Activated naive CD8-positive, alpha-beta T cell treated with anti-CD3 and anti-CD28 coated beads, Interleukin-2, amount 50 U/mL, for 24 hours (primary cell): ENCODE results near the gene CFAP97.
"Not testable (repeated sequence)": the region's sequence is repeated elsewhere in the genome, so short reads cannot be mapped to it uniquely, and the experiment has no call there.

ENCODE experiments used
- ATAC-seq: fragments of 150-1000 bp; cut with Tn5 transposase; one replicate; pipeline ENCODE4 v1.10.0; 2021
- DNase-seq: peaks from one replicate; pipeline ENCODE4 v3.0.0; 2021
- H3K27ac Mint-ChIP-seq: one replicate; pipeline ENCODE4 v1.8.0; 2021; ENCODE audit warnings: mild to moderate bottlenecking, mixed read lengths
- H3K27me3 Mint-ChIP-seq: one replicate; pipeline ENCODE4 v1.8.0; 2021; ENCODE audit warnings: mixed read lengths
- H3K36me3 Mint-ChIP-seq: one replicate; pipeline ENCODE4 v1.8.0; 2021; ENCODE audit warnings: low read depth, mixed read lengths
- H3K4me1 Mint-ChIP-seq: one replicate; pipeline ENCODE4 v1.8.0; 2021; ENCODE audit warnings: mixed read lengths
- H3K4me3 Mint-ChIP-seq: one replicate; pipeline ENCODE4 v1.8.0; 2021; ENCODE audit warnings: mild to moderate bottlenecking, moderate library complexity, mixed read lengths
- H3K9me3 Mint-ChIP-seq: one replicate; pipeline ENCODE4 v1.8.0; 2021; ENCODE audit warnings: mixed read lengths

Gene CFAP97

GRCh38 chr4:185203486-185204237, at the start of gene CFAP97:
Gene CFAP97 (minus strand): TSS chr4:185204000. CDS start chr4:185191196, 12,804 bp downstream.
- Mint-ChIP-seq H3K27ac (peak within 1 kb of the TSS; percentile 95), H3K9me3 (no peaks in the 10 kb centered on the region), H3K27me3 (no peaks in the 10 kb centered on the region), H3K4me3 (peak within 1 kb of the TSS; percentile 90), H3K4me1 (peaks cover 38% of the 10 kb centered on the region), H3K36me3 (peaks cover 12% of the 10 kb centered on the region)
- peak; percentile 88 for ATAC-seq
- peak; percentile 76 for DNase-seq

GRCh38 chr4:185249105-185249504, 45.3 kb upstream of the CFAP97 start:
- no peak overlapping the region for H3K4me3 Mint-ChIP-seq
- no peak for ATAC-seq
- peaks cover 27% of the 10 kb centered on the region for H3K36me3 Mint-ChIP-seq
- DNase-seq, result no peak
- peaks cover 29% of the 10 kb centered on the region for H3K4me1 Mint-ChIP-seq
- H3K27me3 Mint-ChIP-seq, result no peaks in the 10 kb centered on the region
- no peaks in the 10 kb centered on the region for H3K9me3 Mint-ChIP-seq
- H3K27ac Mint-ChIP-seq, result no peak overlapping the region

- peaks cover 27% of the 10 kb centered on the region for H3K36me3 Mint-ChIP-seq
- H3K27me3 Mint-ChIP-seq, result no peaks in the 10 kb centered on the region
- ATAC-seq (no peak), DNase-seq (no peak)
- no peaks in the 10 kb centered on the region for H3K9me3 Mint-ChIP-seq
- H3K27ac Mint-ChIP-seq, result no peak overlapping the region
- H3K4me3 Mint-ChIP-seq, result no peak overlapping the region
- H3K4me1 Mint-ChIP-seq, result peaks cover 30% of the 10 kb centered on the region
These were observed 44.7 kb upstream of the CFAP97 start for GRCh38 chr4:185248393-185249039.

GRCh38 chr4:185247151-185247550, 43.4 kb upstream of the CFAP97 start:
- peaks cover 35% of the 10 kb centered on the region for H3K4me1 Mint-ChIP-seq
- no peaks in the 10 kb centered on the region for H3K27me3 Mint-ChIP-seq
- no peak overlapping the region for H3K4me3 Mint-ChIP-seq
- ATAC-seq (peak; percentile 78), DNase-seq (no peak)
- peak overlapping the region; percentile 55 for H3K27ac Mint-ChIP-seq
- no peaks in the 10 kb centered on the region for H3K9me3 Mint-ChIP-seq
- H3K36me3 Mint-ChIP-seq, result peaks cover 25% of the 10 kb centered on the region

- H3K9me3 Mint-ChIP-seq, result no peaks in the 10 kb centered on the region
- peaks cover 25% of the 10 kb centered on the region for H3K36me3 Mint-ChIP-seq
- DNase-seq, result no peak
- H3K27me3 Mint-ChIP-seq, result no peaks in the 10 kb centered on the region
- H3K27ac Mint-ChIP-seq, result peak overlapping the region; percentile 29
- H3K4me1 Mint-ChIP-seq, result peaks cover 30% of the 10 kb centered on the region
- H3K4me3 Mint-ChIP-seq, result no peak overlapping the region
- no peak for ATAC-seq
These were observed 42.7 kb upstream of the CFAP97 start for GRCh38 chr4:185246453-185246852.

GRCh38 chr4:185244763-185245162, 41.0 kb upstream of the CFAP97 start:
- no peaks in the 10 kb centered on the region for H3K27me3 Mint-ChIP-seq
- H3K4me1 Mint-ChIP-seq, result peaks cover 26% of the 10 kb centered on the region
- H3K9me3 Mint-ChIP-seq, result no peaks in the 10 kb centered on the region
- no peak overlapping the region for H3K4me3 Mint-ChIP-seq
- DNase-seq (no peak), ATAC-seq (no peak)
- no peak overlapping the region for H3K27ac Mint-ChIP-seq
- peaks cover 17% of the 10 kb centered on the region for H3K36me3 Mint-ChIP-seq

GRCh38 chr4:185243879-185244278, 40.1 kb upstream of the CFAP97 start:
- no peak overlapping the region for H3K27ac Mint-ChIP-seq
- H3K4me1 Mint-ChIP-seq, result peaks cover 25% of the 10 kb centered on the region
- ATAC-seq (no peak), DNase-seq (no peak)
- peaks cover 12% of the 10 kb centered on the region for H3K36me3 Mint-ChIP-seq
- H3K9me3 Mint-ChIP-seq, result no peaks in the 10 kb centered on the region
- no peak overlapping the region for H3K4me3 Mint-ChIP-seq
- no peaks in the 10 kb centered on the region for H3K27me3 Mint-ChIP-seq

GRCh38 chr4:185242749-185243533, 39.1 kb upstream of the CFAP97 start:
- H3K9me3 Mint-ChIP-seq, result peaks cover 8% of the 10 kb centered on the region
- H3K4me3 Mint-ChIP-seq, result no peak overlapping the region
- H3K27ac Mint-ChIP-seq, result no peak overlapping the region
- DNase-seq (no peak), ATAC-seq (no peak)
- peaks cover 30% of the 10 kb centered on the region for H3K4me1 Mint-ChIP-seq
- peaks cover 13% of the 10 kb centered on the region for H3K36me3 Mint-ChIP-seq
- H3K27me3 Mint-ChIP-seq, result no peaks in the 10 kb centered on the region

- H3K9me3 Mint-ChIP-seq, H3K4me3 Mint-ChIP-seq, ATAC-seq, H3K27ac Mint-ChIP-seq, DNase-seq, H3K27me3 Mint-ChIP-seq, H3K36me3 Mint-ChIP-seq: not testable (repeated sequence)
- peaks cover 21% of the 10 kb centered on the region for H3K4me1 Mint-ChIP-seq
These were observed 36.7 kb upstream of the CFAP97 start for GRCh38 chr4:185240486-185240885.

GRCh38 chr4:185238750-185239149, 35.0 kb upstream of the CFAP97 start:
- peaks cover 10% of the 10 kb centered on the region for H3K36me3 Mint-ChIP-seq
- H3K4me1 Mint-ChIP-seq, result peaks cover 21% of the 10 kb centered on the region
- no peaks in the 10 kb centered on the region for H3K27me3 Mint-ChIP-seq
- DNase-seq (no peak), ATAC-seq (no peak)
- H3K9me3 Mint-ChIP-seq, result peaks cover 8% of the 10 kb centered on the region
- H3K4me3 Mint-ChIP-seq, result no peak overlapping the region
- H3K27ac Mint-ChIP-seq, result no peak overlapping the region

GRCh38 chr4:185238215-185238681, 34.4 kb upstream of the CFAP97 start:
- Mint-ChIP-seq H3K4me3 (peak overlapping the region; percentile 45), H3K9me3 (peaks cover 8% of the 10 kb centered on the region), H3K36me3 (peaks cover 9% of the 10 kb centered on the region), H3K27ac (peak overlapping the region; percentile 23), H3K27me3 (no peaks in the 10 kb centered on the region), H3K4me1 (peaks cover 17% of the 10 kb centered on the region)
- DNase-seq (no peak), ATAC-seq (peak; percentile 96)

GRCh38 chr4:185237175-185237574, 33.4 kb upstream of the CFAP97 start:
- Mint-ChIP-seq H3K27me3 (no peaks in the 10 kb centered on the region), H3K9me3 (peaks cover 8% of the 10 kb centered on the region), H3K27ac (no peak overlapping the region), H3K4me1 (peaks cover 16% of the 10 kb centered on the region), H3K4me3 (no peak overlapping the region), H3K36me3 (peaks cover 9% of the 10 kb centered on the region)
- no peak for ATAC-seq
- no peak for DNase-seq

- ATAC-seq, result no peak
- peaks cover 9% of the 10 kb centered on the region for H3K36me3 Mint-ChIP-seq
- H3K9me3 Mint-ChIP-seq, result peaks cover 8% of the 10 kb centered on the region
- no peak overlapping the region for H3K4me3 Mint-ChIP-seq
- DNase-seq, result no peak
- peaks cover 22% of the 10 kb centered on the region for H3K4me1 Mint-ChIP-seq
- H3K27me3 Mint-ChIP-seq, result no peaks in the 10 kb centered on the region
- no peak overlapping the region for H3K27ac Mint-ChIP-seq
These were observed 32.2 kb upstream of the CFAP97 start for GRCh38 chr4:185235843-185236503.

GRCh38 chr4:185235119-185235842, 31.5 kb upstream of the CFAP97 start:
- H3K4me1 Mint-ChIP-seq, result peaks cover 22% of the 10 kb centered on the region
- no peak overlapping the region for H3K27ac Mint-ChIP-seq
- H3K36me3 Mint-ChIP-seq, result peaks cover 9% of the 10 kb centered on the region
- H3K4me3 Mint-ChIP-seq, result no peak overlapping the region
- H3K9me3 Mint-ChIP-seq, result peaks cover 8% of the 10 kb centered on the region
- H3K27me3 Mint-ChIP-seq, result no peaks in the 10 kb centered on the region
- ATAC-seq (no peak), DNase-seq (no peak)
